NCI-H1436 (cell line): ENCODE data around the gene PCCB.
"Not testable (repeated sequence)": the region's sequence is repeated elsewhere in the genome, so short reads cannot be mapped to it uniquely, and the experiment has no call there.

ENCODE experiments used
- DNase-seq: peaks from one replicate; lab custom pipeline; 2025; lab: John Stamatoyannopoulos, UW

The PCCB gene

GRCh38 chr3:136327671-136328070 lies 77.5 kb downstream of the PCCB start:
- DNase-seq: no peak

- no peak for DNase-seq
Measured at GRCh38 chr3:136329593-136329992, 79.5 kb downstream of the PCCB start.

DNA sequence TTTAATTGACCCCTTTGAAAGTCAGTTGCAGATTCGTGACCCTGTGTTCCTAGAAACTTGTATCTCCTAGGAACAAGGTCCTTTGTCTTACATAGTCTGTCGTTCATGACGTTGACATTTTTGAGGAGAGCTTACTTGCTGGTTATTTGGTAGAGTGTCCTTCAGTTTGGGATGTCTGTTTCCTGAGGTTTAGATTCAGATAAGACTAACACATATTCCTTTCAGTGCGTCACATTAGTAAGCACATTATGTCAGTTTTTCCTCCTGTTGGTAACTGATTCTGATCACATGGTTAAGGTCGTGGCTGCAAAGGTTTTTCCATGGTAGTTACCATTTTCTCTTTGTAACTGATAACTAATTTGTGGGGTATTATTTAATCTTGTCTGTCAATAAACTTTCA lies 80.8 kb downstream of the PCCB start:
- DNase-seq: no peak

DNA sequence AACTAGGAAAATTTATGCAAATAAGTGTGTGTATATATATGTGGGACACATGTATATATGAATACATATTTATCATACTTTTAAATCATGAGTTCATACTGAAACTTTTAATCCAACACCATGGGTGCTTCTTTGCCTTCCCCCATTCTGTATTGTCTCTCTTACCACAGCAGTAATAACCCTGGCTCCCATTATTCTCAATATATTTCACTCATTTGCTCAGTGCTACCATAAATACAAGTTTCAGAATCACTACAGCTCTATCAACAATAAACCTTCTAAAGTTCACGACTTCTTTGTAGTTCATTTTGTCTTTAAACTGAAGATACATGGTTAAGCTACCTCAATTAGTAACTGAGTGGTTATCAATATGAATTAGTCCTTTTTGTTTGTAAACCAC lies 82.2 kb downstream of the PCCB start:
- DNase-seq: no peak

DNA sequence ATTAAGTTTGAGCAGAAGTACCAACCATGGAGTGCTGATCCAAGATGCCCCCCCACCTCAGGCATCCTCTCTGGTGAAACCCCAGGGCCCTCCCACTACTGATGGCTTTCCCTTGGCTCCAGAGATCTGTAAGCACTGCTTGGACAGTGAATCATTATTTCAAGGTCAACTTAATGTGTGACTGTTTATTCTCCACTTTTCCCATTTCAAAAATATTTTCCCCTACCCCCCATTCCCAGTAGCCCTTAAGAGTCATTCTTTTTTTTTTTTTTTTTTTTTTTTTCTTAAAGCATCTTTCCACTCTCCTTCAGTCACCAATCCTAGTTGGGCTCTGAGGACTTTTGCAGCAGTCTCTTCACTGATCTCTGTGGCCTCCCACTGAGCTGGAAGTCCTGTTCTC lies 82.6 kb downstream of the PCCB start:
- DNase-seq: no peak

GRCh38 chr3:136334209-136334608 lies 84.1 kb downstream of the PCCB start:
- no peak for DNase-seq

DNA sequence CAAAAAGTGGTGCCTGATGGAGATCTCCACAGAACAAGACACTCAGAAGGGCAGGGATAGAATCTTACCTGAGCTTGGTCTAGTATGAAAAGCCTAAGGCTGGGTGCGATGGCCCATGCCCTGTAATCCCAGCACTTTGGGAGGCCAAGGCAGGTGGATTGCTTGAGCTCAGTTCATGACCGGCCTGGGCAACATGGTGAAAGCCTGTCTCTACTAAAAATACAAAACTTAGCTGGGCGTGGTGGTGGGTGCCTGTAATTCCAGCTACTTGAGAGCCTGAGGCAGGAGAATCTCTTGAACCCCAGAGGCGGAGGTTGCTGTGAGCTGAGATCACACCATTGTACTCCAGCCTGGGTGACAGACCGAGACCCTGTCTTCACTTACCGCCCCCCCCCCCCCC lies 84.6 kb downstream of the PCCB start:
- DNase-seq: not testable (repeated sequence)

GRCh38 chr3:136336329-136337100 lies 86.4 kb downstream of the PCCB start:
- no peak for DNase-seq

- no peak for DNase-seq
Measured at GRCh38 chr3:136343446-136343845, 93.3 kb downstream of the PCCB start.

GRCh38 chr3:136343873-136344555 lies 93.9 kb downstream of the PCCB start:
- DNase-seq: no peak

- DNase-seq: no peak
Measured at GRCh38 chr3:136346486-136346885, 96.3 kb downstream of the PCCB start.

GRCh38 chr3:136350132-136350531 lies 100.0 kb downstream of the PCCB start:
- DNase-seq: no peak

GRCh38 chr3:136350557-136350956 lies 100.4 kb downstream of the PCCB start:
- no peak for DNase-seq

GRCh38 chr3:136351351-136351750 lies 101.2 kb downstream of the PCCB start:
- no peak for DNase-seq

DNA sequence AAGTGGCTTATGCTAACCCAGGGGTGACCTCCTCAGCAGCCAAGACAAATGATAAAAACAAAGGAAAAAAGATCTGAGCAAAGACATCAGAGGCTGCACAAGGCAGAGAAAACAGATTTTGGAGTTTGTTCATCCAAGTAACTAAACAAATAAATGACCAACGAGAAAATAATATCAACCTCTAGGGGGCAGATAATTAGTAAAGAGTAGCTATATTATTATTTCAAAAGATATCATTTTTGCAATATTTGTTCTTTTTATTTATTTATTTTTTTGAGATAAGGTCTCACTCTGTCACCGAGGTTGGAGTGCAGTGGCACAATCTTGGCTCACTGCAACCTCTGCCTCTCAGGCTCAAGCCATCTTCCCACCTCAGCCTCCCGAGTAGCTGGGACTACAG lies 101.8 kb downstream of the PCCB start:
- DNase-seq: no peak

DNA sequence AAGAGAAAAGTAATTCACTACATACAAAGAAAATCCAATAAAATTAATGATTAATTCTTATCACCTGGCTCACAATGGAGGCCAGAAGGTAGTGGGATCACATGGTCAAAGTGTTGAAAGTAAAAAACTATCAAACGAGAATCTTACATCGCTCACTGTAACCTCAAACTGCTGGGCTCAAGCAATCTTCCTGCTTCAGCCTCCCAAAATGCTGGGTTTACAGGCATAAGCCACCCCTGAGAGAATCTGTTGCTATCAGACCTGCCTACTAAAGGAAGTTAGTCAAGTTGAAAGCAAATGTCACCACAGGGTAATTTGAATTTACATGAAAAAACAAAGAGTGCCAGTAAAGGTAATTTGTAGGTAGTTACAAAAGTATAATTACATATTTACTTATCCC lies 103.3 kb downstream of the PCCB start:
- DNase-seq: no peak

- DNase-seq: peak; percentile 7
Measured at GRCh38 chr3:136366289-136366688, 116.1 kb downstream of the PCCB start.

DNA sequence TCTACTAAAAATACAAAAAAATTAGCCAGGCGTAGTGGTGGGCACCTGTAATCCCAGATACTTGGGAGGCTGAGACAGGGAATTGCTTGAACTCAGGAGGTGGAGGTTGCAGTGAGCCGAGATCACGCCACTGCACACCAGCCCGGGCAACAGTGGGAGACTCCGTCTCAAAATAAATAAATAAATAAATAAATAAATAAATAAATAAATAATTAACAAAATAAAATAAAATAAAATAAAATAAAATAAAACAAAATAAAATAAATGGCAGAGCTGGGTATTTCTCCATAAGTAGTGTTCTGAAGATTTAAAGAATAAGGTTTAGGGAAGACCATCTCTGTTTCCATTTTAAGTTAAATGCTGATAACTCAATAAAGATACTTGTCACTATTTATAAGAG lies 125.7 kb downstream of the PCCB start:
- DNase-seq: not testable (repeated sequence)

DNA sequence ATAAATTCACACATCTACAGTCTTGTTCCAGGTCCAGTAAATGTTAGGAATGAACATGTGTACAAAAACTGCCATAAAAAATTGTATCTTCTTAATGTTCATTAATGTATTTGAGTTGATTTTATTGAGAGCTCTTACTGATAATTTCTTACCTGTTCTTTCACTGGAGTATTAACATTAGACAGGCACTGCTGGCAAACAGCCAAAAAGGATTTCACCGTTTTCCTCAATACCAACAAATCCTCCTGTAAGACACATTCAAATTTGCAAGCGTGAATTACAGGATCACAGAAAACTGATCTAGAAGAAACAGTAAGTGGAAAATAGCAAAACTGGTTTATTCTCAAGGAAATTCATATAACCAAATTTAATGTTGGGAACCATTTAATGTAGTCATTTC lies 127.4 kb downstream of the PCCB start:
- DNase-seq: no peak

DNA sequence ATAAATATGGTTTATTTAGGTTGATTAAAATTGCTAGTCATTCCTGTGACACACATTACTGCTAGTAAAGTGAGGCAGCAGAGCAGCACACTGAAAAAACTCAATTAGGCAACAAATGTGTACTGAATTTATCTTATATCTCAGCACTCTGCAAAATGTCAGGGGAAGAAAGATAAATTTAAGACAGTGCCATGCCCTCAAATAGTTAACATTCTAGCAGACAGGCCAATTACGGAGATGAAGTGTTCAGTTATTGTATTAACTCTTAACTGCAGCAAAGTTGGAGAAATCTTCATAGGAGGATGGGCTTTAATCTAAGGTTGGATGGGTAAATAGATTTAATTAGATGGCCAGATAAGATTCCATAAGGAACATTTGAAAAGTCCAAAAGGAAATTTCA lies 127.9 kb downstream of the PCCB start:
- DNase-seq: no peak
